GM12878 (cell line): Measurements from ENCODE around the gene CLCC1. TPM values are rescaled to one million over a fixed set of nuclear protein-coding genes. Genes with fewer than 3 reads are reported as not detected.

ENCODE experiments used
- ATAC-seq: fragments of 200-7000 bp; cut with Tn5 transposase; 3 replicates; pipeline ENCODE4 v1.9.1; 2020; ENCODE audit warnings: mild to moderate bottlenecking, moderate library complexity
- BruUV-seq: library from RNA; stranded (reverse); fragments of 400-500 nt; replicated peaks from 2 replicates; lab custom pipeline; 2021; lab: Mats Ljungman, UMichigan
- CTCF ChIA-PET: fragments of 300-600 bp; sonication (Branson Sonifier 250); formaldehyde crosslinking; extraction: SDS; loops from one replicate; lab custom pipeline; 2021; ENCODE audit warnings: inconsistent platforms; lab: Yijun Ruan, JAX
- POLR2A ChIA-PET: fragments of 350-600 bp; formaldehyde crosslinking; extraction: SDS; loops from one replicate; lab custom pipeline; 2021; ENCODE audit warnings: inconsistent platforms; lab: Charles Lee
- RAD21 ChIA-PET: fragments of 300-600 bp; sonication (Branson Sonifier 250); formaldehyde crosslinking; loops from one replicate; lab custom pipeline; 2023; ENCODE audit warnings: antibody characterized with exemption; ENCODE audit not compliant: unreplicated experiment; lab: Charles Lee
- SMC1A ChIA-PET: fragments of 300-600 bp; sonication (Branson Sonifier 250); formaldehyde crosslinking; loops from one replicate; lab custom pipeline; 2023; ENCODE audit not compliant: unreplicated experiment, uncharacterized antibody; lab: Charles Lee
- DNase-seq: peaks from one replicate; pipeline ENCODE4 v3.0.0-alpha.2; 2011; ENCODE audit warnings: low read depth, low spot score
- FAIRE-seq: peaks from 3 replicates; lab custom pipeline; 2011; peaks lifted over from hg19 to GRCh38; lab: Jason Lieb, UNC
- H2AFZ ChIP-seq: 2 replicates; pipeline ENCODE4 v1.6.0; 2011; ENCODE audit warnings: low read depth, low read length, control low read depth; ENCODE audit not compliant: control insufficient read depth
- H3K27ac ChIP-seq: 2 replicates; pipeline ENCODE4 v1.5.1; 2011; ENCODE audit warnings: control low read depth; ENCODE audit not compliant: control insufficient read depth, insufficient read depth
- H3K27me3 ChIP-seq, 2 experiments: replicated peaks in 1 of 2; 2 replicates each; pipeline versions ENCODE4 v1.6.0 to v1.6.1; 2011; ENCODE audit warnings: low read length in 1 of 2; ENCODE audit not compliant: control insufficient read depth in 2 of 2, insufficient read depth in 2 of 2
- H3K36me3 ChIP-seq, 2 experiments: 2 replicates each; pipeline ENCODE4 v1.5.1; 2011; ENCODE audit warnings: low read length in 1 of 2; ENCODE audit not compliant: control insufficient read depth in 2 of 2, insufficient read depth in 2 of 2
- H3K4me1 ChIP-seq: 2 replicates; pipeline ENCODE4 v1.6.1; 2011; ENCODE audit warnings: mild to moderate bottlenecking, low read length, moderate library complexity, mixed read lengths; ENCODE audit not compliant: control insufficient read depth, insufficient read depth
- H3K4me2 ChIP-seq: 2 replicates; pipeline ENCODE4 v1.6.0; 2011; ENCODE audit warnings: control low read depth; ENCODE audit not compliant: control insufficient read depth, insufficient read depth
- H3K4me3 ChIP-seq: fragments of 200-600 bp; sonication (generic); 2 replicates; pipeline ENCODE4 v1.5.1; 2016
- H3K79me2 ChIP-seq: 2 replicates; pipeline ENCODE4 v1.6.0; 2011; ENCODE audit warnings: low read length; ENCODE audit not compliant: control insufficient read depth, insufficient read depth
- H3K9ac ChIP-seq: 2 replicates; pipeline ENCODE4 v1.8.0; 2011; ENCODE audit warnings: low read length, control low read depth, mixed read lengths; ENCODE audit not compliant: control insufficient read depth, insufficient read depth
- H3K9me3 ChIP-seq: replicated peaks from 3 replicates; pipeline ENCODE4 v1.5.1; 2011; ENCODE audit warnings: mild to moderate bottlenecking, low read length; ENCODE audit not compliant: control insufficient read depth, insufficient read depth
- H4K20me1 ChIP-seq: 2 replicates; pipeline ENCODE4 v1.6.0; 2011; ENCODE audit not compliant: control insufficient read depth, insufficient read depth
- E2F8 ChIP-seq: fragments of 450-650 bp; IDR thresholded peaks from 2 replicates; pipeline ENCODE4 v1.6.1; 2018; ENCODE audit warnings: mild to moderate bottlenecking, low read depth, moderate library complexity; ENCODE audit not compliant: partially characterized antibody
- FOXM1 ChIP-seq: IDR thresholded peaks from 2 replicates; pipeline ENCODE4 v1.6.1; 2012; ENCODE audit warnings: low read depth, mild to moderate bottlenecking, inconsistent platforms, low read length, moderate library complexity
- MYB ChIP-seq: fragments of 150-350 bp; IDR thresholded peaks from 2 replicates; pipeline ENCODE4 v1.6.1; 2014; ENCODE audit warnings: mild to moderate bottlenecking, low read depth, low read length, borderline replicate concordance
- NFIC ChIP-seq: IDR thresholded peaks from 2 replicates; pipeline ENCODE4 v1.6.1; 2012; ENCODE audit warnings: low read depth, mild to moderate bottlenecking, inconsistent platforms, low read length, moderate library complexity
- PAX5 ChIP-seq: IDR thresholded peaks from 2 replicates; pipeline ENCODE4 v1.6.1; 2011; ENCODE audit warnings: low read depth, low read length, borderline replicate concordance
- RCOR1 ChIP-seq: conservative IDR thresholded peaks from 2 replicates; pipeline ENCODE4 v1.6.1; 2012; ENCODE audit warnings: low read depth, low read length, improper control_type of control experiment
- SREBF2 ChIP-seq: IDR thresholded peaks from 2 replicates; pipeline ENCODE4 v1.6.1; 2012; ENCODE audit warnings: mild to moderate bottlenecking, low read length
- WGBS: methylation state at CpG from one replicate; pipeline ENCODE4 v1.1.6; 2016; ENCODE audit warnings: low lambda C conversion rate; ENCODE audit not compliant: insufficient replicate concordance, insufficient coverage; ENCODE audit errors: missing lambda C conversion rate; 5-methylcytosine and 5-hydroxymethylcytosine counted together
- in situ Hi-C: fragments of 300-500 bp; cut with MboI; formaldehyde crosslinking; loops from 9 replicates; pipeline ENCODE4 v1.14.3; 2018; ENCODE audit warnings: mixed read lengths
- intact Hi-C: fragments of 100-400 bp; cut with micrococcal nuclease; formaldehyde crosslinking; loops from one replicate; pipeline ENCODE4 v1.14.2; 2022; ENCODE audit not compliant: unreplicated experiment
- polyA plus RNA-seq, 11 experiments: library from polyadenylated mRNA; depleted of rRNA in 4 of 11; unstranded in 6 of 11; stranded (reverse) in 5 of 11; fragments of >200 nt; fragmentation: Nextera tagmentation in 4 of 11; fragmentation: Illumina TruSeq in 1 of 11; extraction: Ambion mirVana in 4 of 11; extraction: Trizol in 1 of 11; gene quantifications; 1 replicate in 1 of 11; 2 replicates in 10 of 11; pipeline versions ENCODE4 v1.2.1 to v1.2.3, GENCODE V29; 2011 to 2016; ENCODE audit warnings: inconsistent platforms in 2 of 11, missing spikeins in 2 of 11, low read depth in 1 of 11
- total RNA-seq, 4 experiments: library from RNA; depleted of rRNA in 3 of 4; stranded (reverse); fragments of >200 nt in 3 of 4; fragmentation: Illumina TruSeq in 1 of 4; extraction: Trizol in 1 of 4; gene quantifications; 2 replicates each; pipeline versions ENCODE4 v1.2.1 to v1.2.3, GENCODE V29; 2013 to 2021

Gene CLCC1
- total and polyA plus RNA-seq, 10 of the 15 experiments (the other 5 are each of a cell fraction or from before 2014, with no cell fraction given) = 11.9 to 25.8 (median 16.1) TPM

DNA sequence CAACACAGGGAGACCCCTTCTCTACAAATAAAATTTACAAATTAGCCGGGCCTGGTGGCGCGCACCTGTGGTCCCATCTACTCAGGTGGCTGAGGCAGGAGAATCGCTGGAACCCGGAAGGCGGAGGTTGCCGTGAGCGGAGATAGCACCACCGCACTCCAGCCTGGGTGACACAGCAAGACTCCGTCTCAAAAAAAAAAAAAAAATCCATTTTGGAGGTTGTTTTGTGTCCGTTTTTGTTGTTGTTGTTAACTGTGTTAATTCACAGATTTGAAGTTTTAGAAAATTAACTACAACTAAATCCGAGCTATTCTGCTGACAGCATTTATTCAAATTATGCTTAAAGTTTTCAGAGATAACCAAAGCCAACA lies 618 bp downstream of the CLCC1 start:
- peaks cover 26% of the 10 kb centered on the region for H3K79me2 ChIP-seq

More for the DNA sequence above, 618 bp downstream of the CLCC1 start:
- H3K9ac ChIP-seq = peak overlapping the region; percentile 85
- H4K20me1 ChIP-seq = no peaks in the 10 kb centered on the region
- H3K4me1 ChIP-seq = peaks cover 12% of the 10 kb centered on the region
- H3K27ac ChIP-seq = peak overlapping the region; percentile 90
- SMC1A ChIA-PET = interaction anchor here (0.7 to 2.4 kb wide), 7 partner anchors 15 to 168 kb away, joined by 3 to 6 read pairs (median 4); partner anchors contain the start of gene WDR47
- CTCF ChIA-PET = interaction anchor here (0.6 to 1.9 kb wide), 5 partner anchors 10 to 358 kb away, joined by 3 to 6 read pairs (median 4); no protein-coding TSS in a partner anchor
- intact Hi-C loops = loop anchor here (5.0 kb wide), 1 partner anchor 150 kb away; the partner anchor contains the start of gene ELAPOR1
- peak overlapping the region; percentile 96 for H3K4me2 ChIP-seq
- TF ChIP-seq NFIC = no peak
- TF ChIP-seq PAX5 = no peak
- TF ChIP-seq SREBF2 = no peak
- no peak for TF ChIP-seq E2F8
- 0 out of 2 replicates have a peak, but pooled peaks have one; percentile 8 for TF ChIP-seq FOXM1
- no peak for TF ChIP-seq MYB
- no peak for TF ChIP-seq RCOR1
- TF ChIP-seq, all 136 proteins: peak for 1
- Histone ChIP-seq H3K27me3 (no peaks in the 10 kb centered on the region), H2AFZ (peak overlapping the region; percentile 61), H3K9me3 (no peaks in the 10 kb centered on the region), H3K4me3 (peak overlapping the region; percentile 78), H3K36me3 (no peaks in the 10 kb centered on the region)
- peak; percentile 45 for ATAC-seq
- POLR2A ChIA-PET = interaction anchor here (0.6 to 1.4 kb wide), 7 partner anchors 9 to 473 kb away, joined by 3 to 7 read pairs (median 3); partner anchors contain the start of gene WDR47
- 0% methylated on average over 11 of the region's 12 CpGs for WGBS
- BruUV-seq = TSS peak; percentile 54
- no peak for FAIRE-seq
- RAD21 ChIA-PET = interaction anchor here (1.1 to 1.4 kb wide), 2 partner anchors 22 to 77 kb away, joined by 4 read pairs; no protein-coding TSS in a partner anchor
- no peak for DNase-seq
- in situ Hi-C loops = no loop called here
